A549 (cell line): ENCODE data around the gene NLN. TPM values are rescaled to one million over a fixed set of nuclear protein-coding genes. Genes with fewer than 3 reads are reported as not detected.

ENCODE experiments used
- ATAC-seq, 2 experiments: fragments of 200-7000 bp in 1 of 2; fragments of >200 bp in 1 of 2; cut with Nextera tagmentation in 1 of 2; cut with Tn5 transposase in 1 of 2; 3 replicates each; pipeline versions ENCODE4 v1.8.0 to v1.9.1; 2018 to 2020; ENCODE audit warnings: mild to moderate bottlenecking in 1 of 2, moderate library complexity in 1 of 2
- CTCF ChIA-PET: fragments of 300-600 bp; sonication (Branson Sonifier 250); formaldehyde crosslinking; extraction: SDS; loops from one replicate; lab custom pipeline; 2021; ENCODE audit warnings: antibody characterized with exemption, inconsistent platforms; lab: Yijun Ruan, JAX
- POLR2A ChIA-PET: fragments of 350-600 bp; formaldehyde crosslinking; extraction: SDS; loops from one replicate; lab custom pipeline; 2021; ENCODE audit warnings: antibody characterized with exemption, inconsistent platforms; lab: Yijun Ruan, JAX
- DNase-seq, 2 experiments: peaks; one replicate each; pipeline versions ENCODE4 v3.0.0 to v3.0.0-alpha.2; 2011 to 2016; ENCODE audit warnings: low read depth in 1 of 2, low spot score in 1 of 2
- FAIRE-seq: peaks from 2 replicates; lab custom pipeline; 2011; peaks lifted over from hg19 to GRCh38; lab: Jason Lieb, UNC
- H3K27ac ChIP-seq, 2 experiments: fragments of >200 bp; sonication (Bioruptor Twin); formaldehyde crosslinking; 3 replicates each; pipeline ENCODE4 v1.5.1; 2016 to 2017
- H3K4me1 ChIP-seq: fragments of >200 bp; sonication (Bioruptor Twin); formaldehyde crosslinking; 3 replicates; pipeline ENCODE4 v1.6.1; 2016
- H3K4me2 ChIP-seq: fragments of >200 bp; sonication (Bioruptor Twin); formaldehyde crosslinking; 3 replicates; pipeline ENCODE4 v1.6.1; 2016
- H3K4me3 ChIP-seq: fragments of >200 bp; sonication (Bioruptor Twin); formaldehyde crosslinking; 3 replicates; pipeline ENCODE4 v1.5.1; 2016
- H3K9me3 ChIP-seq: fragments of >200 bp; sonication (Bioruptor Twin); formaldehyde crosslinking; 3 replicates; pipeline ENCODE4 v1.6.1; 2016
- CBX2 ChIP-seq: fragments of 200-600 bp; sonication (generic); IDR thresholded peaks from 2 replicates; pipeline ENCODE4 v1.6.1; 2016; ENCODE audit warnings: low read depth, mild to moderate bottlenecking, borderline replicate concordance
- CHD2 ChIP-seq: fragments of 150-350 bp; IDR thresholded peaks from 2 replicates; pipeline ENCODE4 v1.6.1; 2014; ENCODE audit warnings: low read length; ENCODE audit not compliant: partially characterized antibody
- EHF ChIP-seq: fragments of 250-450 bp; sonication (Bioruptor Pico); IDR thresholded peaks from 2 replicates; pipeline ENCODE4 v1.5.0; 2020; ENCODE audit warnings: mild to moderate bottlenecking
- EP300 ChIP-seq, 2 experiments: fragments of >200 bp; sonication (Bioruptor Twin); formaldehyde crosslinking; IDR thresholded peaks; 2 replicates in 1 of 2; 3 replicates in 1 of 2; pipeline ENCODE4 v1.6.1; 2016 to 2017
- ESRRA ChIP-seq: fragments of 150-350 bp; IDR thresholded peaks from 2 replicates; pipeline ENCODE4 v1.6.1; 2014; ENCODE audit warnings: mild to moderate bottlenecking, low read length, borderline replicate concordance
- FOXS1 ChIP-seq: fragments of 250-450 bp; sonication (Bioruptor Pico); IDR thresholded peaks from 2 replicates; pipeline ENCODE4 v1.5.0; 2020; ENCODE audit warnings: mild to moderate bottlenecking, moderate library complexity
- GATA3 ChIP-seq: IDR thresholded peaks from 2 replicates; pipeline ENCODE4 v1.6.1; 2012; ENCODE audit warnings: borderline replicate concordance
- JUNB ChIP-seq: fragments of >200 bp; sonication (Bioruptor Twin); formaldehyde crosslinking; IDR thresholded peaks from 2 replicates; pipeline ENCODE4 v1.6.1; 2016
- KDM5A ChIP-seq: fragments of 200-600 bp; sonication (generic); IDR thresholded peaks from 2 replicates; pipeline ENCODE4 v1.6.1; 2016; ENCODE audit warnings: antibody characterized with exemption, mild to moderate bottlenecking
- POLR2AphosphoS2 ChIP-seq: conservative IDR thresholded peaks from 2 replicates; pipeline ENCODE4 v1.6.1; 2012; ENCODE audit warnings: low read length, improper control_type of control experiment, inconsistent platforms
- RARB ChIP-seq: fragments of 250-450 bp; sonication (Bioruptor Pico); IDR thresholded peaks from 2 replicates; pipeline ENCODE4 v1.8.0; 2021; ENCODE audit warnings: mild to moderate bottlenecking, moderate library complexity
- SMC3 ChIP-seq: fragments of >200 bp; sonication (Bioruptor Twin); formaldehyde crosslinking; IDR thresholded peaks from 3 replicates; pipeline ENCODE4 v1.6.1; 2018; ENCODE audit warnings: inconsistent platforms
- TP53 ChIP-seq: fragments of 250-450 bp; sonication (Bioruptor Pico); IDR thresholded peaks from 2 replicates; pipeline ENCODE4 v1.5.0; 2021; ENCODE audit warnings: mild to moderate bottlenecking, moderate library complexity
- ZC3H11A ChIP-seq: fragments of 450-650 bp; IDR thresholded peaks from 2 replicates; pipeline ENCODE4 v1.6.1; 2014; ENCODE audit warnings: antibody characterized with exemption, mild to moderate bottlenecking
- ZFP36 ChIP-seq: fragments of 450-650 bp; IDR thresholded peaks from 2 replicates; pipeline ENCODE4 v1.6.1; 2014; ENCODE audit warnings: borderline replicate concordance; ENCODE audit not compliant: partially characterized antibody
- ZNF302 ChIP-seq: fragments of 250-450 bp; sonication (Bioruptor Pico); IDR thresholded peaks from 2 replicates; pipeline ENCODE4 v1.9.0; 2021; ENCODE audit warnings: inconsistent platforms, mild to moderate bottlenecking, moderate library complexity
- WGBS: methylation state at CpG from one replicate; pipeline ENCODE4 v1.1.6; 2017; ENCODE audit errors: missing lambda C conversion rate; 5-methylcytosine and 5-hydroxymethylcytosine counted together
- polyA plus RNA-seq, 4 experiments: library from polyadenylated mRNA; depleted of rRNA in 3 of 4; stranded (reverse); fragments of >200 nt; fragmentation: RNase III in 1 of 4; extraction: RNeasy Plus Mini Kit Qiagen cat#74134 plus additional on column Dnase treatment in 1 of 4; gene quantifications; 2 replicates in 3 of 4; 3 replicates in 1 of 4; pipeline ENCODE4 v1.2.3, GENCODE V29; 2011 to 2017
- TF ChIP-seq, protein P1 (sequence below): IDR thresholded peaks from 2 replicates; pipeline ENCODE4 v1.6.1; 2012
- TF ChIP-seq, protein P2 (sequence below): fragments of >200 bp; sonication (Bioruptor Twin); formaldehyde crosslinking; IDR thresholded peaks from 2 replicates; pipeline ENCODE4 v1.6.1; 2016
- TF ChIP-seq, protein P3 (sequence below): IDR thresholded peaks from 2 replicates; pipeline ENCODE4 v1.6.1; 2012
- TF ChIP-seq, protein P4 (sequence below): fragments of >200 bp; sonication (Bioruptor Twin); formaldehyde crosslinking; IDR thresholded peaks from 3 replicates; pipeline ENCODE4 v1.6.1; 2016
- TF ChIP-seq, protein P5 (sequence below): fragments of >200 bp; sonication (Bioruptor Twin); formaldehyde crosslinking; IDR thresholded peaks from 3 replicates; pipeline ENCODE4 v1.5.1; 2016
- TF ChIP-seq, protein P6 (sequence below): fragments of 450-650 bp; IDR thresholded peaks from 2 replicates; pipeline ENCODE4 v1.6.1; 2014; ENCODE audit warnings: antibody characterized with exemption
- TF ChIP-seq, protein P7 (sequence below): fragments of 200-600 bp; sonication (generic); IDR thresholded peaks from 2 replicates; pipeline ENCODE4 v1.6.1; 2016; ENCODE audit warnings: antibody characterized with exemption, mild to moderate bottlenecking, moderate library complexity

The NLN gene
- polyA plus RNA-seq, 2 of the 4 experiments (the other 2 are of a cell fraction) = 69.3 to 88.9 TPM

DNA sequence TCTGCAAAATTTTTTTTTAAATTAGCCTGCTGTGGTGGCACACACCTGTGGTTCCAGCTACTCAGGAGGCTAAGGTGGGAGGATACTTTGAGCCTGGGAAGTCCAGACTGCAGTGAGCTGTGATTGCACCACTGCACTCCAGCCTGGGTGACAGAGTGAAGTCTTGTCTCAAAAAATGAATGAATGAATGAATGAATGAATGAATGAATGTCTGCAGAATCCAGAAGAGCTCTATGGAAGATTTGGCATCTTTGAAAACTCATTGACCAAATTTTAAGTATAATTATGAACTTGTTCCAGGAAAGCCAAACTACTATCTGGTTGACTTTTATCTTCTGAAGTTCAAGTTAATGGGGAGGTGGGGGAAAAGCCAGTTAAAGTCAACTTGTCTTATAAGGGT lies 110.1 kb downstream of the NLN start:
- FAIRE-seq = no peak
- POLR2A ChIA-PET = no interaction called here
- no peak for TF ChIP-seq POLR2AphosphoS2
- TF ChIP-seq CHD2 = no peak
- TF ChIP-seq ZNF302 = no peak
- TF ChIP-seq, protein P1, sequence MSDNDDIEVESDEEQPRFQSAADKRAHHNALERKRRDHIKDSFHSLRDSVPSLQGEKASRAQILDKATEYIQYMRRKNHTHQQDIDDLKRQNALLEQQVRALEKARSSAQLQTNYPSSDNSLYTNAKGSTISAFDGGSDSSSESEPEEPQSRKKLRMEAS = no peak
- TF ChIP-seq ZFP36 = no peak
- TF ChIP-seq, all 56 proteins: peak for 0
- ATAC-seq (no peak), DNase-seq (no peak)
- Histone ChIP-seq H3K9me3 (no peaks in the 10 kb centered on the region), H3K4me1 (0 out of 3 replicates have a peak, but pooled peaks cover 4% of the 10 kb centered on the region), H3K4me3 (no peak overlapping the region), H3K27ac (no peak overlapping the region), H3K4me2 (no peak overlapping the region)
- CTCF ChIA-PET = no interaction called here

DNA sequence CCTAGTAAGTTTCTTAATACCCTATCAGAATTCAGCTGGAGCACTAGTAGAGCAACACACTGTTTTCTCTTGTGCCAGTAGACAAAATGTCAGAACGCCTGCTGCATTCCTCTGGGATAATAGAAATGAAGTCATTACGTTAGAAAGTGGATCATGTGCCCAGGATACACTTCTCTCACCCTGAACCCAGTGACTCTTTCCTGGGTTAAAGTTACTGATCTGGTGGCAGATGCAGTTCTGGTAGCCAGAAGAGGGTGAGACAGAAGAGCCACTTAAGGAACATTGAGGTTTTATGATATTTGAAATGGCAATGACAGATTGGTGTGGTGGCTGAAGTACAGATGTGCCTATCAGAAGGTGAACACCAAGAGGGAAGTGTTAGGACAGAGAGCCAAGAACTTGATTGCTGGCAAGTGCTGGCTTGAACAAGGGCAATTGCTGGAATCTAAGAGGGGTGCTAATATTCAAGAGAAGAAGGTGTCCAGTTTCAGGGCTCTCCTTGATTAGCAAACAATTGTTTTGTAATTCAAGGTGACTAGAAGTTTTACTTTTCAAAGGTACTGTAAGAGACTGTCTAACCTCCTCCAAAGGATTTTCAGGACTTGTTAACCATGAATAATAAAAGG lies 110.7 kb downstream of the NLN start:
- Histone ChIP-seq H3K4me1 (0 out of 3 replicates have a peak, but pooled peaks cover 4% of the 10 kb centered on the region), H3K27ac (no peak overlapping the region), H3K9me3 (no peaks in the 10 kb centered on the region), H3K4me3 (no peak overlapping the region), H3K4me2 (no peak overlapping the region)
- no peak for ATAC-seq
- no peak for TF ChIP-seq KDM5A
- TF ChIP-seq, protein P1 = no peak
- no peak for TF ChIP-seq CBX2
- no peak for TF ChIP-seq GATA3
- TF ChIP-seq, protein P2, sequence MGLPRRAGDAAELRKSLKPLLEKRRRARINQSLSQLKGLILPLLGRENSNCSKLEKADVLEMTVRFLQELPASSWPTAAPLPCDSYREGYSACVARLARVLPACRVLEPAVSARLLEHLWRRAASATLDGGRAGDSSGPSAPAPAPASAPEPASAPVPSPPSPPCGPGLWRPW = no peak
- TF ChIP-seq TP53 (CRISPR knock-in tag) = no peak
- TF ChIP-seq SMC3 = no peak
- TF ChIP-seq, protein P3, sequence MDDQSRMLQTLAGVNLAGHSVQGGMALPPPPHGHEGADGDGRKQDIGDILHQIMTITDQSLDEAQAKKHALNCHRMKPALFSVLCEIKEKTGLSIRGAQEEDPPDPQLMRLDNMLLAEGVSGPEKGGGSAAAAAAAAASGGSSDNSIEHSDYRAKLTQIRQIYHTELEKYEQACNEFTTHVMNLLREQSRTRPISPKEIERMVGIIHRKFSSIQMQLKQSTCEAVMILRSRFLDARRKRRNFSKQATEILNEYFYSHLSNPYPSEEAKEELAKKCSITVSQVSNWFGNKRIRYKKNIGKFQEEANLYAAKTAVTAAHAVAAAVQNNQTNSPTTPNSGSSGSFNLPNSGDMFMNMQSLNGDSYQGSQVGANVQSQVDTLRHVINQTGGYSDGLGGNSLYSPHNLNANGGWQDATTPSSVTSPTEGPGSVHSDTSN = no peak
- no peak for TF ChIP-seq EHF (CRISPR knock-in tag)
- TF ChIP-seq JUNB = no peak
- no peak for TF ChIP-seq ZC3H11A
- no peak for FAIRE-seq
- CTCF ChIA-PET = no interaction called here
- POLR2A ChIA-PET = no interaction called here
- WGBS = 82% methylated on average over 2 of the region's 2 CpGs
- DNase-seq = no peak

DNA sequence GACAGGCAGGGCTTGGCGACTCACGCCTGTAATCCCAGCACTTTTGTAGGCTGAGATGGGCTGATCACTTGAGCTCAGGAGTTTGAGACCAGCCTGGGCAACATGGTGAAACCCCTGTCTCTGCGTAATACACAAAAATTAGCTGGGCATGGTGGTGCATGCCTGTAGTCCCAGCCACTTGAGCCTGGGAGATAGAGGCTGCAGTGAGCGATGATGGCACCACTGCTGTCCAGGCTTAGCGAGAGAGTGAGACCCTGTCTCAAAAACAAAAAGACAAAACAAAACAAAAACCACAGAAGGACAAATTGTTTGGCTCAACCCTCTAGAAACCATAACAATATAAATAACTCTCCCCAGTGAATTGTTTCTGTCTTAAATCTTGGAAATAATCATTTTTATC lies 111.8 kb downstream of the NLN start:
- CTCF ChIA-PET = interaction anchor here (1.7 kb wide), 1 partner anchor 11 kb away, joined by 6 read pairs; no protein-coding TSS in a partner anchor
- POLR2A ChIA-PET = interaction anchor here (1.3 kb wide), 1 partner anchor 91 kb away, joined by 5 read pairs; no protein-coding TSS in a partner anchor
- FAIRE-seq = no peak
- TF ChIP-seq ESRRA (no peak), TP53 (CRISPR knock-in tag) (no peak), FOXS1 (CRISPR knock-in tag) (no peak), RARB (CRISPR knock-in tag) (no peak), EP300 (IDR thresholded peaks at IDR 0.05) (no peak)
- TF ChIP-seq, protein P4, sequence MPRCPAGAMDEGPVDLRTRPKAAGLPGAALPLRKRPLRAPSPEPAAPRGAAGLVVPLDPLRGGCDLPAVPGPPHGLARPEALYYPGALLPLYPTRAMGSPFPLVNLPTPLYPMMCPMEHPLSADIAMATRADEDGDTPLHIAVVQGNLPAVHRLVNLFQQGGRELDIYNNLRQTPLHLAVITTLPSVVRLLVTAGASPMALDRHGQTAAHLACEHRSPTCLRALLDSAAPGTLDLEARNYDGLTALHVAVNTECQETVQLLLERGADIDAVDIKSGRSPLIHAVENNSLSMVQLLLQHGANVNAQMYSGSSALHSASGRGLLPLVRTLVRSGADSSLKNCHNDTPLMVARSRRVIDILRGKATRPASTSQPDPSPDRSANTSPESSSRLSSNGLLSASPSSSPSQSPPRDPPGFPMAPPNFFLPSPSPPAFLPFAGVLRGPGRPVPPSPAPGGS = no peak
- TF ChIP-seq, protein P1 = no peak
- TF ChIP-seq, protein P5, sequence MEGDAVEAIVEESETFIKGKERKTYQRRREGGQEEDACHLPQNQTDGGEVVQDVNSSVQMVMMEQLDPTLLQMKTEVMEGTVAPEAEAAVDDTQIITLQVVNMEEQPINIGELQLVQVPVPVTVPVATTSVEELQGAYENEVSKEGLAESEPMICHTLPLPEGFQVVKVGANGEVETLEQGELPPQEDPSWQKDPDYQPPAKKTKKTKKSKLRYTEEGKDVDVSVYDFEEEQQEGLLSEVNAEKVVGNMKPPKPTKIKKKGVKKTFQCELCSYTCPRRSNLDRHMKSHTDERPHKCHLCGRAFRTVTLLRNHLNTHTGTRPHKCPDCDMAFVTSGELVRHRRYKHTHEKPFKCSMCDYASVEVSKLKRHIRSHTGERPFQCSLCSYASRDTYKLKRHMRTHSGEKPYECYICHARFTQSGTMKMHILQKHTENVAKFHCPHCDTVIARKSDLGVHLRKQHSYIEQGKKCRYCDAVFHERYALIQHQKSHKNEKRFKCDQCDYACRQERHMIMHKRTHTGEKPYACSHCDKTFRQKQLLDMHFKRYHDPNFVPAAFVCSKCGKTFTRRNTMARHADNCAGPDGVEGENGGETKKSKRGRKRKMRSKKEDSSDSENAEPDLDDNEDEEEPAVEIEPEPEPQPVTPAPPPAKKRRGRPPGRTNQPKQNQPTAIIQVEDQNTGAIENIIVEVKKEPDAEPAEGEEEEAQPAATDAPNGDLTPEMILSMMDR = no peak
- TF ChIP-seq, protein P6, sequence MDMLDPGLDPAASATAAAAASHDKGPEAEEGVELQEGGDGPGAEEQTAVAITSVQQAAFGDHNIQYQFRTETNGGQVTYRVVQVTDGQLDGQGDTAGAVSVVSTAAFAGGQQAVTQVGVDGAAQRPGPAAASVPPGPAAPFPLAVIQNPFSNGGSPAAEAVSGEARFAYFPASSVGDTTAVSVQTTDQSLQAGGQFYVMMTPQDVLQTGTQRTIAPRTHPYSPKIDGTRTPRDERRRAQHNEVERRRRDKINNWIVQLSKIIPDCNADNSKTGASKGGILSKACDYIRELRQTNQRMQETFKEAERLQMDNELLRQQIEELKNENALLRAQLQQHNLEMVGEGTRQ = no peak
- TF ChIP-seq, protein P2 = no peak
- TF ChIP-seq, protein P7, sequence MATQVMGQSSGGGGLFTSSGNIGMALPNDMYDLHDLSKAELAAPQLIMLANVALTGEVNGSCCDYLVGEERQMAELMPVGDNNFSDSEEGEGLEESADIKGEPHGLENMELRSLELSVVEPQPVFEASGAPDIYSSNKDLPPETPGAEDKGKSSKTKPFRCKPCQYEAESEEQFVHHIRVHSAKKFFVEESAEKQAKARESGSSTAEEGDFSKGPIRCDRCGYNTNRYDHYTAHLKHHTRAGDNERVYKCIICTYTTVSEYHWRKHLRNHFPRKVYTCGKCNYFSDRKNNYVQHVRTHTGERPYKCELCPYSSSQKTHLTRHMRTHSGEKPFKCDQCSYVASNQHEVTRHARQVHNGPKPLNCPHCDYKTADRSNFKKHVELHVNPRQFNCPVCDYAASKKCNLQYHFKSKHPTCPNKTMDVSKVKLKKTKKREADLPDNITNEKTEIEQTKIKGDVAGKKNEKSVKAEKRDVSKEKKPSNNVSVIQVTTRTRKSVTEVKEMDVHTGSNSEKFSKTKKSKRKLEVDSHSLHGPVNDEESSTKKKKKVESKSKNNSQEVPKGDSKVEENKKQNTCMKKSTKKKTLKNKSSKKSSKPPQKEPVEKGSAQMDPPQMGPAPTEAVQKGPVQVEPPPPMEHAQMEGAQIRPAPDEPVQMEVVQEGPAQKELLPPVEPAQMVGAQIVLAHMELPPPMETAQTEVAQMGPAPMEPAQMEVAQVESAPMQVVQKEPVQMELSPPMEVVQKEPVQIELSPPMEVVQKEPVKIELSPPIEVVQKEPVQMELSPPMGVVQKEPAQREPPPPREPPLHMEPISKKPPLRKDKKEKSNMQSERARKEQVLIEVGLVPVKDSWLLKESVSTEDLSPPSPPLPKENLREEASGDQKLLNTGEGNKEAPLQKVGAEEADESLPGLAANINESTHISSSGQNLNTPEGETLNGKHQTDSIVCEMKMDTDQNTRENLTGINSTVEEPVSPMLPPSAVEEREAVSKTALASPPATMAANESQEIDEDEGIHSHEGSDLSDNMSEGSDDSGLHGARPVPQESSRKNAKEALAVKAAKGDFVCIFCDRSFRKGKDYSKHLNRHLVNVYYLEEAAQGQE = no peak

More for the DNA sequence above, 111.8 kb downstream of the NLN start:
- 94% methylated on average over 5 of the region's 5 CpGs for WGBS
- DNase-seq (no peak), ATAC-seq (no peak)
- no peaks in the 10 kb centered on the region for H3K9me3 ChIP-seq
- H3K4me1 ChIP-seq = 0 out of 3 replicates have a peak, but pooled peaks cover 4% of the 10 kb centered on the region
- H3K4me3 ChIP-seq = no peak overlapping the region
- H3K27ac ChIP-seq = no peak overlapping the region
- H3K4me2 ChIP-seq = no peak overlapping the region
